NCI-H82 (cell line): ENCODE results near the gene PCNT.
"Not testable (repeated sequence)": the region's sequence is repeated elsewhere in the genome, so short reads cannot be mapped to it uniquely, and the experiment has no call there.

Source experiments
- DNase-seq: peaks from one replicate; lab custom pipeline; 2025; lab: John Stamatoyannopoulos, UW

The PCNT gene

GRCh38 chr21:46425571-46425970 is 101.6 kb downstream of the PCNT start:
- no peak for DNase-seq

GRCh38 chr21:46426313-46427046 is 102.5 kb downstream of the PCNT start:
- no peak for DNase-seq

DNA sequence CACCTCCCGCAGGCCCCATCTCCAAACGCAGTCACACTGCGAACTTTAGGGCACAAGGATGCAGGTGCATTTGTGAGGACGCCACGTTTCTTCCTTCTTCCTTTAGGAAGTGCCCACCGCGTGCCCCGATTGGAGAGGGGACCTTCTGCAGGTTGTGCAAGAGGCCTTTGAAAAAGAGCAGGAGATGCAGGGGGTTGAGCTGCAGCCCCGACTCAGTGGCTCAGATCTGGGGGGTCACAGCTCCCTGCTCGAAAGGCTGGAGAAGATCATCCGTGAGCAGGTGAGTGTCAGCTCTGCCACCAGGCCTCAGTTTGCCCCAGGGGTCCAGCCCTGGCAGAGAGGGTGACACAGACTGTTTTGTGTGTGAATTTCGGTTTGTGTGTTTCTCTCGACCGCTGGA is 103.6 kb downstream of the PCNT start:
- DNase-seq, result no peak

DNA sequence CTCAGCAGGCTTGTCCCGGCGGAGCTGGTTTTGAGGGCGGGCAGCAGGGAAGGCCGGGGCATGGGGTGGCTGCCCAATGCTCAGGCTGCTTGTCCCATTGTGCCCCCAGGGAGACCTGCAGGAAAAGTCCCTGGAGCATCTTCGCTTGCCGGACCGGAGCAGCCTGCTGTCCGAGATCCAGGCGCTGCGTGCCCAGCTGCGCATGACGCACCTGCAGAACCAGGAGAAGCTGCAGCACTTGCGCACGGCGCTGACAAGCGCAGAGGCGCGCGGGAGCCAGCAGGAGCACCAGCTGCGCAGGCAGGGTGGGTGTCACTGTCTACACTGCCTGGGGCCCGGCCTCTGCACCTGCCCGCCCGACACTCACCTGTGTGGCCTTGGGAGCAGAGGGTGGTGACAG is 104.3 kb downstream of the PCNT start:
- DNase-seq, result no peak

DNA sequence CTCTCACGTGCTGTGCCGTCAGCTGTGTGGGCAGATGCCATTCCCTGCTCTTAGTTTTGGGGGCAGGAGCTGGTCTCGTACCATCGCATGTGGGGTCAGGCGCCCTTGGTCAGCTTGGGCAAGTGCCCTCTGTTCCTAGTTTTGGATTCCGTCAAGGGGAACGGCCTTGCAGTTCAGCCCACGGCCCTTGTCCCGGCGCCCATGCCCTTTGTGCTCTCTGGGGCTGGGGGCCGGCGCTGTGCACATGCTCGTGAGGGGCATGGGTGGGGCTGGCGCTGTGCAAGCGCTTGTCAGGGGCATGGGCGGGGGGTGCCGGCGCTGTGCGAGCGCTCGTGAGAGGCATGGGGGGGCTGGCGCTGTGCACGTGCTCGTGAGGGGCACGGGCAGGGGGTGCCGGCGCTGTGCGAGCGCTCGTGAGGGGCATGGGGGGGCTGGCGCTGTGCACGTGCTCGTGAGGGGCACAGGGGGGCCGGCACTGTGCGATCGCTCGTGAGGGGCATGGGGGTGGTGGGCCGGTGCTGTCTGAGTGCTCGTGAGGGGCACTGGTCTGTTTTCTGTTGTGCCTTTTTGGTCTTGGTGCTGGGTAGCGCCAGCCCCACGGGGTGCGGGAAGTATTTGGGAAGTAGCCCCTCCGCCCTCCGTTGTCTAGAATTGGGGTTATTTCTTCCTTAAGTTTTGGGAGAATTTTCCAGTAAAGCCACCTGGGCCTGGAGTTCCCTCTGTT is 105.2 kb downstream of the PCNT start:
- DNase-seq, result no peak

- DNase-seq, result no peak
Measured at GRCh38 chr21:46429754-46430681, 106.1 kb downstream of the PCNT start.

DNA sequence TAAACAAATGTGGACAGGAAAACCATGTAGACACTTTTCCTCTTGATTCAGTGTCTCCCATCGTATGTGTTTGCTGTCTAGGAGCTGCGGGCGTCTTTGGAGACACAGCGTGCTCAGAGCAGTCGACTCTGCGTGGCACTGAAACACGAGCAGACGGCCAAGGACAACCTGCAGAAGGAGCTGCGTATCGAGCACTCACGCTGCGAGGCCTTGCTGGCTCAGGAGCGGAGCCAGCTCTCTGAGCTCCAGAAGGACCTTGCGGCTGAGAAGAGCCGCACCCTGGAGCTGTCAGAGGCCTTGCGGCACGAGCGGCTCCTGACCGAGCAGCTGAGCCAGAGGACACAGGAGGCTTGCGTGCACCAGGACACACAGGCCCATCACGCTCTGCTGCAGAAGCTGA is 107.5 kb downstream of the PCNT start:
- no peak for DNase-seq

GRCh38 chr21:46431884-46432488 is 108.0 kb downstream of the PCNT start:
- no peak for DNase-seq

GRCh38 chr21:46433116-46433515 is 109.2 kb downstream of the PCNT start:
- DNase-seq, result not testable (repeated sequence)

DNA sequence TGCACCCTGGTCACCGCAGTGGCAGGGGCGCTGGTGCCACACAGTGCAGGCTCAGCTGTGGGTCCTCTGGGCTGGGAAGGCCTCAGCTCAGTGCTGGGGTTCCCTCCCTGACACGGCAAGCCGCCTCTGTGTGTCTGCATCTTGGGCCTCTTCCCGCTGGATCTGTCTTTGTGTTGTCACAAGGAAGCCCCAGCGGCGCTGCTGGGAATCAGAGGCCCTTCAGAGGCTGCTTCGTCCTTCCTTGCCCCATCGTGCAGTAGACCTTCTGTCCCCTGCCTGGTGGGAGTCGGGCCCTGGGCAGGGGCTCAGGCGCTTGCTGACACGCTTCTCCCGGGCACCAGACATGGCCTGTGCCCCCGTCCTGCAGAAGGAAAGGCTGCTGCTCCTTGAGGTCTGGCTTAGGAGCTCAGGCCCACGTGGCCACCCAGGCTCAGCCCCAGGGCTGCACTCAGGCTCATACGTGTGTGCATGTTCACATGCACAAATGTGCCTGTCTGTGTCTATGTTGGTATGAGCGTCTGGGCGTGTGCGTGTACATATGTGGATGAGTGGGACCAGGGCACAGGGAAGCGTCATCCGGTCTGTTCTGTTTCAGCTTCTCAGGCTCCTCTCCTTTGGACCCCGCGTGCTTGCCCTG is 110.5 kb downstream of the PCNT start:
- DNase-seq, result no peak

DNA sequence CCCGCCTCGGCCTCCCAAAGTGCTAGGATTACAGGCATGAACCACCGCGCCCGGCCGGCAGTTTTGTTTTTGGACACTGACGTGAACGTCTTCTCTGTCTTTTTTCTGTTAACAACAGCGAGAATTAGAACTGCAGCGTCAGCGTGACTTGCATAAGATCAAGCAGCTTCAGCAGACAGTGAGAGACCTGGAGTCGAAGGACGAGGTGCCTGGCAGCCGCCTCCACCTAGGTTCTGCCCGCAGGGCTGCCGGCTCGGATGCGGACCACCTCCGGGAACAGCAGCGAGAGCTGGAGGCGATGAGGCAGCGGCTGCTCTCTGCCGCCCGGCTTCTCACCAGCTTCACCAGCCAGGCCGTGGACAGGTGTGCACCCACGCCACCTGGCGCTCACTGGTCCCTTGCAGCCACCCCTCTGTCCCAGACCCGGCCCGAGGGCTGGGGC is 111.9 kb downstream of the PCNT start:
- no peak for DNase-seq

DNA sequence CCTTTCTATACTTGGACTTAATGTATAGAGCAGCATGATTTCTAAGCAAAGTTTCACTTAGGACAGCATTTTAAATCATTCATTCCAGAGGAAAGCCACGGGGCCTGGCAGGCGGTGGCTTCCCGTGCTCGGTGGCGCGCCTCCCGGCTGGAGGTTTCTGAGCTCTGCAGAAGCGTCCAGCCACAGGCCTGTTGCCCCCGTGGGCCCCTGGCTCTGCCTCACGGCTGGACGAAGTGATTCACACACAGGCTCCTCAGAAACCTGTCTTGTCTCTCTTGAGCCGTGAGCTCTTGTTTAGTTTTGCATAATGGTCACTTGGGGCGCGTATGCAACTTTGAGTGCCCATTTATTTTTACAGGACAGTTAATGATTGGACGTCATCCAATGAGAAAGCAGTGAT is 112.7 kb downstream of the PCNT start:
- no peak for DNase-seq

DNA sequence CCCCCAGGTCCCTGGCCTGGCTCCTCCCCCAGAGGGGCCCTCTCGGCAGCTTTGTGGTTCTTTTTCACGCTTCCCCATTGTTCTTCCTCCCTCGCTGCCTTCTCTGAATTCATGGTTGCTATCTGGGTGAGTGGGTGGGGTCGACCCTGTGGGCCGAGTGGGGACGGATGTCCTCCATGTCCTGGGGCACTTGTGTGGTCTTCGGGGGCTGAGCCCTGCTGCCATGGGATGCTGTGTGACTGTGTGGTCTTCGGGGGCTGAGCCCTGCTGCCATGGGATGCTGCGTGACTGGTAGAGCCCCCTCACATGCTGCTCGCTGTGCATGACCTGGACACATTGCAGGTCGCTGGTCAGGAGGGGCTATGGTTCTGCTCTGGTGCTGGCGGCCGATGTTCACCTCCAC is 113.1 kb downstream of the PCNT start:
- DNase-seq, result no peak

GRCh38 chr21:46437511-46437910 is 113.6 kb downstream of the PCNT start:
- DNase-seq, result no peak

GRCh38 chr21:46438241-46438640 is 114.3 kb downstream of the PCNT start:
- DNase-seq, result no peak

DNA sequence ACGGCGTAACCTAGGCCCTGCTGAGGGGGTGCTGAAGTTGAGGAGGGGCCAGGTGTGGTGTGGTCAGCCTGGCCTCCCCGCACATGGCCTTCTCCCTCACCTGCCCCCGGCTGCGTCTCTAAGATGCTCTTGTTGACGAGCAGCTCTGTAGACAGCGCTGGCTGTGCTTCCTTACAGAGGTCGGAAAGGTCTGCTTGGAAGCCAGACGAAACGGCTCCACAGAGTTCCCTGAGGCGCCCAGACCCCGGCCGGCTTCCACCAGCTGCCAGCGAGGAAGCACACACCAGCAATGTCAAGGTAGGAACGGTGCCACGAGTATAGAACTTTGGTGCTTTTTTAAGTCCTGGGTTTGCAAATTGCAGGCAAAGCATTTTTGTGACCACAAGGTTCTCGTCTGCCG is 116.0 kb downstream of the PCNT start:
- DNase-seq, result no peak

DNA sequence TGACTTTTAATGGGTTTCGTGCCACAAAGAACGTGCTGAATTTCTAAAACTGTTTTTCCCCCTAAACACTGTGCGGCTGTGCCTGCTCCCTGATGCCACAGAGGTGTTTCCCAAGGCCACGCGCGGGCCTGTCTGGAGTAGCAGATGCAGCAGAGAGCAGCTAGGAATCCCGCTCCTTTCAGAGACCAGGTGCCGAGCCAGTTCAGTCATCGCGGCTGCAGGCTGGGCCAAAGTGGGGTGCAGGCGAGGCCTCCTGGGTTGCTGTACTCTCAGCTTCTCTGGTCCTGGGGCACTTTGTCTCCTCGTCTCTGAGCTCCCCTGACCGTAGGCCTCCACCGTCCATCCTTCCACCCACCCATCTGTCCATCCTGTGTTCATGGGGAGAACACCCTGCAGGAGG is 117.4 kb downstream of the PCNT start:
- no peak for DNase-seq

DNA sequence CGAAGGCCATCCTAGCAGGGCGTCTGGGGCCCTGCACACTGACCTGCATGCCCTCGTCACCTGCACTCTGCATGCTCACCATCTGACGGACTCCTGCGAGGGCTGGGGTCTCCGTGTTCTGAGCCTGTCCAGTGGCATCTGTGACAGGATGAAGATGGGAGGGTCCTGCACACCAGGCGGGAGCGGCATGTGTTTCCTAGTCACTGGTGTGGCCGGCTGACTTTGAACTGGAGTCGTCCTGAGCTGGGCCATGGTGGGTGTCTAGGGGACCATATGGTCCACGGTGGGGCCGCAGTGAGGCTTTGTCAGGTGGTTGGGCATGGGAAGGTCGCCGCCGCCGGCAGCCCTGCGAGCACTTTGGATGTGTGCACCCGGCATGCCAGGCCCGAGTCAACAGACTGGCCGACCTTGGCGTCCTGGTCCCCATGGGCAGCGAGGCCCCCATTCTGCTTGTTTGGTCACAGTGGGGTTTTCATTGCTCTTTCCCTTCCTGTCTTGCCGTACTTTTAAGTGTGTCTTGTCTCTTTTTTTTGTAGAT is 118.1 kb downstream of the PCNT start:
- no peak for DNase-seq

GRCh38 chr21:46442938-46443337 is 119.0 kb downstream of the PCNT start:
- no peak for DNase-seq

GRCh38 chr21:46443910-46444309 is 120.0 kb downstream of the PCNT start:
- DNase-seq, result no peak

- no peak for DNase-seq
Measured at GRCh38 chr21:46448108-46448507, 124.2 kb downstream of the PCNT start.
